Astrocyte of the spinal cord (primary cell): ENCODE results near the gene ANTXR1.

Experiments
- DNase-seq: peaks from one replicate; pipeline ENCODE4 v3.0.0; 2011; ENCODE audit warnings: low read depth, low spot score
- H3K4me3 ChIP-seq: 2 replicates; pipeline ENCODE4 v1.5.1; 2011; ENCODE audit warnings: low read depth, mild to moderate bottlenecking, low read length, moderate library complexity
- in situ Hi-C: cut with HindIII; loops from 2 replicates; pipeline ENCODE4 v1.10.0; 2017; ENCODE audit warnings: low sequenced_read_pairs
- TF ChIP-seq, protein P1 (sequence below): IDR thresholded peaks from 2 replicates; pipeline ENCODE4 v1.5.1; 2012; ENCODE audit warnings: low read depth, mild to moderate bottlenecking, low read length, inconsistent platforms

ANTXR1 gene

DNA sequence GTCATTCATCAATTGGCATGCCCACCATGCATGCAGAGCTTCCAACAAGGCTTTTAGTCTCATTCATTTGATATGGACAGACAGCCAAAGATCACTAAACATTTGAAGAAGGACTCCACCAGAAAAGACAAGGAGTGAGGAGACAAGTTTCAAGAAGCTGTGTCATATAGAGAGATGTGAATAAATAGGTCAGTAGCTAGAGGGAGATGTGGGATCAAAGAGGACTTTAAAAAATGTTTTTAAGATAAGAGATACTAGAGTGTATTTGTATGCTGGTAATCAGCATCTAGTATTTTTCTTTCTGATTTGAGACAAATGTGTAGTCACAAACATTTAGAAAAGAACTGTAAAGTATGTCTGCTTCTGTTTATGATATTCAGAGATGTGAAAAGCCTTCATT, 48.5 kb downstream of the ANTXR1 start:
- in situ Hi-C loops, result no loop called here
- DNase-seq, result no peak
- H3K4me3 ChIP-seq, result no peak overlapping the region
- TF ChIP-seq, protein P1, sequence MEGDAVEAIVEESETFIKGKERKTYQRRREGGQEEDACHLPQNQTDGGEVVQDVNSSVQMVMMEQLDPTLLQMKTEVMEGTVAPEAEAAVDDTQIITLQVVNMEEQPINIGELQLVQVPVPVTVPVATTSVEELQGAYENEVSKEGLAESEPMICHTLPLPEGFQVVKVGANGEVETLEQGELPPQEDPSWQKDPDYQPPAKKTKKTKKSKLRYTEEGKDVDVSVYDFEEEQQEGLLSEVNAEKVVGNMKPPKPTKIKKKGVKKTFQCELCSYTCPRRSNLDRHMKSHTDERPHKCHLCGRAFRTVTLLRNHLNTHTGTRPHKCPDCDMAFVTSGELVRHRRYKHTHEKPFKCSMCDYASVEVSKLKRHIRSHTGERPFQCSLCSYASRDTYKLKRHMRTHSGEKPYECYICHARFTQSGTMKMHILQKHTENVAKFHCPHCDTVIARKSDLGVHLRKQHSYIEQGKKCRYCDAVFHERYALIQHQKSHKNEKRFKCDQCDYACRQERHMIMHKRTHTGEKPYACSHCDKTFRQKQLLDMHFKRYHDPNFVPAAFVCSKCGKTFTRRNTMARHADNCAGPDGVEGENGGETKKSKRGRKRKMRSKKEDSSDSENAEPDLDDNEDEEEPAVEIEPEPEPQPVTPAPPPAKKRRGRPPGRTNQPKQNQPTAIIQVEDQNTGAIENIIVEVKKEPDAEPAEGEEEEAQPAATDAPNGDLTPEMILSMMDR, result no peak

DNA sequence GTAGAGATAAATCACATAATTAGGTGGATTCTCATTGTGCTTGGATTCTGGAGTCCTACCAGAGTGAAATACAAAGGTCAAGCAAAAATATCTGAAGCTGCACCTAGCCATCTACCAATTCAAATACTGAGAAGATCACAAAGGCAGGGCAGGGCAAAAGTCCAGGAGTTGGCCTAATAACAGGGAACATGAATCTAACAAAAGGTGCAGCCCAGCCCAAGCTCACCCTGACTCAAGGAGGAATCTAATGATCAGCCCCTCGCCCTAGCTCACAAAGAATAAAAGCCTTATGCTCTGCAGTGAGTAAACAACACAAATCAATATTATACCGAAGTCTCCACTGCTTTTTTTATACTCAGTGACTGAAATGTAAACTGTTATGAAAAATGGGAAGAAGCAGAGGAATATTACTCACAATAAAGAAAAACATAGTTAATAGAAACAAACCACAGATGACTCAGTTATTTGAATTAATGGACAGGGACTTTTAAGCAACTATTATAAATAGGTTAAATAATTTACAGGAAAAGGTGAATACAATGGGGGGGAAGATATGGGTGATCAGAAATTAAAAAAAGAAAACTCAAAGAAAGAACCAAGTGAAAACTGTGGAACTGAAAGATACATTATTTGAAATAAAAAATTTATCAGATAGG, 49.5 kb downstream of the ANTXR1 start:
- DNase-seq, result no peak
- no peak overlapping the region for H3K4me3 ChIP-seq
- in situ Hi-C loops, result no loop called here
- TF ChIP-seq, protein P1, result no peak

DNA sequence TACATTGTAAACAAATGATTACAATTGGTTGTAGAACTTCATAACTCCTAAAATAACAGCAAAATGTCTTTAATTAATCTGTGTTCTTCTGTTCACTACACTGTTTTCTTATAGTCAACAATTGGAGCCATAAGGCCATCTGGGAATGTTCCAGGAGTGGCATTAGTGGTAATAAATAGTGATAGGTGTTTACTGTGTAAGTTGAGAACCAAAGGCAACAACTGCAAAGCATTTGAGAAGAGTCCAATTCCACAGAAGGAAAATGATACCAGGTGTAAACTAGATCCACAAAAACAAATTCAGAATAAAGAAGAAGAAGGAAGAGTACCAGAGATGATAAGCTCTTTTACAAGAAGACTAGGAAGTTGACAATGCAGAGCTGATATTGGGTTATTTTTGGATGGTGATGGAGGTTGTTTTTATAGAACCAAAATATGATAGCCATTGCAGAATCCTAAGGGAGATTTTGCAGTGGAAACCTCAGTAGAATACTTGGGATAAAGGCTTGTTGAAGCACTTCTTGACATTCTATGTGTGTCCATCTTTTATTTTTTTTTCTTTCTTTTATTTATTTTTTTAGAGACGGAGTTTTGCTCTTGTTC, 52.9 kb downstream of the ANTXR1 start:
- no peak for DNase-seq
- TF ChIP-seq, protein P1, result no peak
- H3K4me3 ChIP-seq, result no peak overlapping the region
- in situ Hi-C loops, result no loop called here

DNA sequence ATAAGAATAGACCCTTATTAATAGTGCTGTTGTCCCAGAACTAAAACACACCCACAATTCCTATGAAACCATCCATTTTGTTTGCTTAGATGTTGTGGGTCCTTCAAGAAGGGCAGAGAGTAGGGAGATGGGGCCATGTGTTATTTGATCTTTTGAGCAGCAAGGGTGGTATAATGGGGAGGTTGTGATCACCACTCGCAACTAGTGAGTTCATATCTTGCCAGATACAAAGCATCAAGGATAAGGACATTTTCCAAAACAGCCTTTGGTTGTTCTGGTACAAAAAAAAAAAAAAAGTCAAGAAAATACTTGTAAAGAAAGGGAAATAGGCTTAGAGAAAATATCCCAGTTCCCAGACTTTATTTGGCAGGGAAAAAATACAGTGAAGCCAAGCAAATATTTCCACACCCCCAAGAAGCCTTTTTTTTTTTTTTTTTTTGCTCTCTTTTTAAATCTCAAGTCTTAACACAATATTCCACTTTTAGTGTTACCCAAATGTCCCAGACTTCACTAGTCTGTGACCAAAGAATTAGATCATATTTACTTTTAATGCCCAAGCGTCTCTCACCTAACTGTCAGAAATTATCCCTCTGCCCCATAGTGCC, 54.1 kb downstream of the ANTXR1 start:
- no peak overlapping the region for H3K4me3 ChIP-seq
- in situ Hi-C loops, result no loop called here
- TF ChIP-seq, protein P1, result no peak
- DNase-seq, result no peak

DNA sequence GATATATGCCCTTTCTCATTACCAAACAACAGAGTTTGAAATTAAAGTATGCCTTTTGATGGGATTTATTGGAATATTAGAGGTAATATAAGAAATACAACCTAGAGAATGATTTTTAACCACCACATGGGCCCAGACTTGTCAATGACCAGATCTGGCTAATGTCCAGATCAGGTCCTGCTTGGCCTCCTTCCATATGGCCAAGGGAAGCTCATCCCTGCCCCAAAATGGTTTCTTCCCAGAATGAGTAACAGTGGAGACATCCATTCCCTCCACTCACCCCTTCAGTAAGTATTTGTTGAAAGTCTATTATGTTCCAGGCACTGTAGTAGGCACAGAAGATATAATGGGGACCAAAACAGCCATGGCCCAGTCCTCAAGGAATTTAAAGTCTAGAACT, 54.9 kb downstream of the ANTXR1 start:
- in situ Hi-C loops, result no loop called here
- DNase-seq, result no peak
- H3K4me3 ChIP-seq, result no peak overlapping the region
- TF ChIP-seq, protein P1, result no peak

DNA sequence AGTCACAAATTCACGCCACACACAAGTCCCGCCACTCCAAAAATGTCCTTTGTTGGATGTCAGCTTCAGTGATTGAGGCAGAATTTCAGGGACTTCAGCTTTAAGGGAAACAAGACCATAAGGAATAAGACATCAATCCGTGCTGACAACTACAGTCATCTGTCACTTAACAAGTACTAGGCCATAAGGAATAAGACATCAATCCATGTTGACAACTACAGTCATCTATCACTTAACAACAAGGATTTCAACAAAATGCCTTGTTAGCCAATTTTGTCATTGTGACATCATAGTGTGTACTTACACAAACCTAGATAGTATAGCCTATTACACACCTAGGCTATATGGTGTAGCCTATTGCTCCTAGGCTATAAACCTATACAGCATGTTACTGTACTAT, 58.0 kb downstream of the ANTXR1 start:
- DNase-seq, result no peak
- in situ Hi-C loops, result no loop called here
- TF ChIP-seq, protein P1, result no peak
- H3K4me3 ChIP-seq, result no peak overlapping the region
